HG02759 (cell line): ENCODE data around the gene KEAP1.

ENCODE experiments used
- ATAC-seq: cut with Tn5 transposase; IDR thresholded peaks from one replicate; pipeline ENCODE4 v1.9.1; 2021; ENCODE audit warnings: mild to moderate bottlenecking, moderate library complexity; ENCODE audit not compliant: unreplicated experiment

KEAP1 gene

GRCh38 chr19:10525636-10526035 lies 22.5 kb upstream of the KEAP1 start:
- no peak for ATAC-seq

DNA sequence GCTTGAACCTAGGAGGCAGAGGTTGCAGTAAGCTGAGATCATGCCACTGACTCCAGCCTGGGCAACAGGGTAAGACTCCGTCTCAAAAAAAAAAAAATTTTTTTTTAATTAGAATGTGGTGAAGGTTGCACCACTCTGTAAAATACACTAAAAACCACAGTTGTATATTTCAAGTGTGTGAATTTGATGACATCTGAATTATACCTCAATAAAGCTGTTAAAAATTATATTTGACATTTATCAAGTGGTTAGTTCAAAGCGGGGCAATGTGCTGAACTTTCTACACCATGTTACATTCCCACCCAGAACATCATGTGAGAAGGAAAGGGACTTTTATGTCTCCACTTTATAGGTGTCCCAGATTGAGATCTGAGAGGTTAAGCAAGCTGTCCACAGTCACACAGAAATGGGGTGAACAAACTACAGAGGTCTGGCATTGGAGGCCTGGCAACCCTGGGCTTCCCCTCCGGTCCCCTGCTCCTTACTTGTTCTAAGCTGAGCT lies 20.0 kb upstream of the KEAP1 start:
- ATAC-seq: no peak

DNA sequence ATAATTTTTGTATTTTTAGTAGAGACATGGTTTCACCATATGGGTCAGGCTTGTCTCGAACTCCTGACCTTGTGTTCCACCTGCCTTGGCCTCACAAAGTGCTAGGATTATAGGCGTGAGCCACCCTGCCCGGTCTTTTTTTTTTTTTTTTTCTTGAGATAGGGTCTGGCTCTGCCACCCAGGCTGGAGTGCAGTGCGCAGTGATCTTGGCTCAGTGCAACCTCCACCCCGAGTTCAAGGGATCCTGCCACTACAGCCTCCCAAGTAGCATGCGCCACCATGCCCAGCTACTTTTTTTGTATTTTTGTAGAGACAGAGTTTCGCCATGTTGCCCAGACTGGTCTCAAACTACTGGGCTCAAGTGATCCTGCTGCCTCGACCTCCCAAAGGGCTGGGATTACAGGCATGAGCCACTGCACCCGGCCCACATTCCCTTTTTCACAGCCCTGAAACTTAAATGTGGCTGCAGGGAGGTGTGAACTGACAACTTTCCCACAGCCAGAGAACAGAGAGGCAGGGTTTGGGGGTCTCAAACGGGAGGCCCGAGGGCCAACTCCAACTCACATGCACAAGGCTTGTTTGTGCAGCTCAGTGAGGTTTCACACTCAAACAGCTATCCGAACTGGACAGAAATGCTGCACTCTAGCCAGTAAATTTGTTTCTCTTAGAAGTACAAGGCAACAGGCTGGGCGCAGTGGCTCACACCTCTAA lies 18.5 kb upstream of the KEAP1 start:
- ATAC-seq: no peak

GRCh38 chr19:10520652-10521318 lies 17.6 kb upstream of the KEAP1 start:
- no peak for ATAC-seq

DNA sequence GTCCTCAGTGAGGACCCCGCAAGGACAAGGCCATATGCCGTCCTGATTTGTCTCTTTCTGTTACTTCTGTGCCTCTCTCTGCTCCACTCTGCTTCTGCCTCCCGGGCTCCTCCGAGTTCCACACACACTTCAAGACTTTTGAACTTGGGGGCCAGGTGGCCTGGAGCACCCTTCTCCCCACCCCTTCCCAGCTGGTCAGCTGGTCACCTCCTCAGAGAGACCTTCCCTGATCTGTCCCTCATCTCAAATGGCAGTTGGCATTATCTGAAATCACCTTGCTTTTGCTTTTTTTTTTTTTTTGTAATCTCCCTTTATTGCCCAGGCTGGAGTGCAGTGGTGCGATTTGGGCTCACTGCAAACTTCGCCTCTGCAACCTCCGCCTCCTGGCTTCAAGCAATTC lies 16.3 kb upstream of the KEAP1 start:
- no peak for ATAC-seq

- ATAC-seq: no peak
Measured at GRCh38 chr19:10518444-10519361, 15.5 kb upstream of the KEAP1 start.

DNA sequence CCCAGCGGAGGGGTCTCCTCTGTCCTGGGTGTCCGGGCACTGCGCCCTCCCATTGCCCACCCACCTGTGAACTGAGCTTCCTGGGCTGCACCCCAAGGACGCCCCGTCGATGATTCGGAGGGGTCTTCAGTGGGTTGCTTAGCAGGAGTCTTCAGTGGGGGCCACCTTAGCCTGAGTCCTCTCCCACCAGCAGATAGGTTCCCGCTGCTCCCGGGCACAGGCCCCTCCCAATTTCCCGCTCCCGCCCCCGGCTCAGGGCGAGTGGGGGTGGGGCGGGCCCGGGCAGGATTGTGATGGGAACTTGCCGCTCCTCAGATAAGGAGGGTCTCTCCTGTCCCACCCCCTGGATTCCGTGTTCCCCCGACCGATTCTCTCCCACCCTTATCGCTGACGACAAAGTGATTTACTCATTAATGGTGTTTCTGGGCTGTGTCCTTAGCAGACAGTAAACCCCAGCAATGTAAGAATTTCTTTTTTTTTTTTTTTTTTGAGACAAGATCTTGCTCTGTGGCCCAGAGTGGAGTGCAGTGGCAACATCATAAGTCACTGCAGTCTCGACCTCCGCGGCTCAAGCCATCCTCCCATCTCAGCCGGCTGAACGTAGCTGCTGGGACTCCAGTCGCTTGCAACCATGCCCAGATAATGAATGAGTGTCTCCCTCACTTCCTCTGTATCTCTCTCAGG lies 14.7 kb upstream of the KEAP1 start:
- ATAC-seq: no peak

GRCh38 chr19:10517361-10517759 lies 14.2 kb upstream of the KEAP1 start, which contains the start of gene S1PR5:
S1PR5 (minus strand) TSS chr19:10517447; CDS start chr19:10515011, 2,436 bp downstream.
- ATAC-seq: no peak

- ATAC-seq: no peak
Measured at GRCh38 chr19:10516671-10517286, 13.6 kb upstream of the KEAP1 start.

- ATAC-seq: no peak
Measured at GRCh38 chr19:10516064-10516385, 12.9 kb upstream of the KEAP1 start.

GRCh38 chr19:10514211-10515145 lies 11.3 kb upstream of the KEAP1 start:
- ATAC-seq: no peak

- no peak for ATAC-seq
Measured at GRCh38 chr19:10513223-10513622, 10.1 kb upstream of the KEAP1 start.

DNA sequence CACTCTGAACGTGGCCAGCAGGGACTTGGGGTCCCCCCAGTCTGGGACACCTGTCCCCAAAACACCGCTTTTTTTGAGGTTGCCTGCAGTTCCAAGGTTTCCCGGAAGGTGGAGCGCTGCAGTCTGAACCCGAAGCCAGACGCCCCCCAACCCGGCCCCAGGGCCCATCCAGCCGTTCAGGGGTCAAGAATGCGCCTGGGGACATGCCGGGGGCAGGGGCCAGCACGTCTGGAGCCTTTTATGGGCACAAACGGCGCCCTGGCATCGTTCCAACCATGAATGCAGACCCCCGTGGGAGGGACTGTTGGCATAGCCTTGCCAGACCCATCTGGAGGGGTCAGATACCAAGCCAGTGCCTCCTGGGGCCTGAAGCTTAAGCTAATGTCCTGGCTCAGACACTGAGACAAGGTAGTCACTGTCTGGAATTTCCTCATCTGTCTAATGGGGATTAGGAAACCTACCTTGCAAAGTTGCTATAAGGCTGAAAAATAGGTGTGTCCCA lies 7.2 kb upstream of the KEAP1 start:
- no peak for ATAC-seq

GRCh38 chr19:10508707-10509106 lies 5.6 kb upstream of the KEAP1 start:
- no peak for ATAC-seq

DNA sequence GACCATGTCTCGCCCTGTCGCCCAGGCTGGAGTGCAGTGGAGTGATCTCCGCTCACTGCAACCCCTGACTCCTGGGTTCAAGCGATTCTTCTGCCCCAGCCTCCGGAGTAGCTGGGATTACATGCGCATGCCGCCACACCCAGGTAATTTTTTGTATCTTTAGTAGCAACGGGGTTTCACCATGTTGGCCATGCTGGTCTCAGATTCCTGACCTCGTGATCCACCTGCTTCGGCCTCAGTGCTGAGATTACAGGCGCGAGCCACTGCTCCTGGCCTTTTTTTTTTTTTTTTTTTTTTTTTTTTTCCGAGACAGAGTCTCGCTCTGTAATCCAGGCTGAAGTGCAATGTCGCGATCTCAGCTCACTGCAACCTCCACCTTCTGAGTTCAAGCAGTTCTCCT lies 4.9 kb upstream of the KEAP1 start:
- no peak for ATAC-seq

- no peak for ATAC-seq
Measured at GRCh38 chr19:10505583-10506229, 2.5 kb upstream of the KEAP1 start.

DNA sequence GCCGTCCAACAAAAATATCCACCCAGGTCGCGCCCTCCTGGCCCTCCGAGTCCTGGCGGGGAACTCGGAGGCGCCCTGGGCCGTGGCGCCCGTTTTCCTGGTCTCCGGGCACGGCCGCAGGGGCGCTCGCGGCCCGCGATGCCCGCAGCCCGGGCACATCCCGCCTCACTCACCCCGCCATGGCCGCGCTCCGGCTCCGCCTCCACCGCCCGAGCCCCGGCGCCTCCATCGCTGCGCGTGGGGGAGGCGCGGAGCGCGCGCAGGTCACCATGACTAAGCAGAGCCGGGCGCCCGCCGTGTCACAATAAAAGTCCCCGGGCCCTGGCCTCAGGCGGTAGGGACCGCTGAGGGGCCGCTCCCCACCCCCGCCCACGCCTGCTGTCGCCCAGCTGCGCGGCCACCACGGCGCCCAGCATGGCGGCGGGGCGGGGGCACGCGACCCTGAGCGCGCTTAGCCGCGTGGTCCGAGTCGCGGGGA lies 593 bp downstream of the KEAP1 start:
- peak; percentile 83 for ATAC-seq

GRCh38 chr19:10501971-10502523 lies 1.1 kb downstream of the KEAP1 start:
- peak; percentile 44 for ATAC-seq
